K562 (cell line): ENCODE data around the gene IRF6. TPM values are rescaled to one million over a fixed set of nuclear protein-coding genes. Genes with fewer than 3 reads are reported as not detected.

Experiments used
- ATAC-seq: fragments of 200-7000 bp; cut with Tn5 transposase; 3 replicates; pipeline ENCODE4 v1.9.1; 2020; ENCODE audit warnings: moderate library complexity
- BruUV-seq: library from RNA; stranded (reverse); fragments of 400-500 nt; replicated peaks from 2 replicates; lab custom pipeline; 2021; lab: Mats Ljungman, UMichigan
- CTCF ChIA-PET: fragments of 300-600 bp; formaldehyde crosslinking; extraction: SDS; loops from one replicate; lab custom pipeline; 2021; ENCODE audit warnings: low intra/inter-chr PET ratio; lab: Yijun Ruan, JAX
- POLR2A ChIA-PET: fragments of 300-600, 350-650 bp; sonication (Branson Sonifier 250); formaldehyde crosslinking; extraction: SDS; loops from one replicate; lab custom pipeline; 2021; ENCODE audit warnings: antibody characterized with exemption, inconsistent platforms; lab: Yijun Ruan, JAX
- DNase-seq, 4 experiments: peaks; one replicate each; pipeline versions ENCODE4 v3.0.0 to v3.0.0-alpha.2; 2011 to 2018; ENCODE audit warnings: low spot score in 3 of 4, mixed read lengths in 3 of 4; ENCODE audit errors: extremely low read depth in 1 of 4
- FAIRE-seq: peaks from 2 replicates; lab custom pipeline; 2011; peaks lifted over from hg19 to GRCh38; lab: Jason Lieb, UNC
- H2AFZ ChIP-seq: 2 replicates; pipeline ENCODE4 v1.6.0; 2011; ENCODE audit warnings: low read depth, low read length, control low read depth, inconsistent platforms
- H3K27ac ChIP-seq: fragments of 200-600 bp; 3 replicates; pipeline ENCODE4 v1.8.0; 2011; ENCODE audit warnings: low read depth, mild to moderate bottlenecking, control low read depth, inconsistent platforms, low read length, moderate library complexity, mixed read lengths; ENCODE audit errors: extremely low read depth
- H3K27me3 ChIP-seq, 2 experiments: fragments of 300-600 bp in 1 of 2; 2 replicates in 1 of 2; 3 replicates in 1 of 2; pipeline versions ENCODE4 v1.6.0 to v1.8.0; 2011; ENCODE audit warnings: inconsistent platforms in 2 of 2, low read length in 2 of 2, mild to moderate bottlenecking in 1 of 2, mixed read lengths in 1 of 2, moderate library complexity in 1 of 2; ENCODE audit not compliant: control insufficient read depth in 2 of 2, insufficient read depth in 2 of 2
- H3K36me3 ChIP-seq: fragments of 300-600 bp; 3 replicates; pipeline ENCODE4 v1.8.0; 2011; ENCODE audit warnings: mild to moderate bottlenecking, low read length, inconsistent platforms; ENCODE audit not compliant: control insufficient read depth, insufficient read depth
- H3K4me1 ChIP-seq, 2 experiments: fragments of 200-600 bp in 1 of 2; replicated peaks in 1 of 2; 2 replicates in 1 of 2; 3 replicates in 1 of 2; pipeline versions ENCODE4 v1.5.1 to v1.8.0; 2011; ENCODE audit warnings: inconsistent platforms in 2 of 2, low read length in 2 of 2, mild to moderate bottlenecking in 1 of 2, mixed read lengths in 1 of 2, moderate library complexity in 1 of 2; ENCODE audit not compliant: control insufficient read depth in 2 of 2, insufficient read depth in 2 of 2
- H3K4me2 ChIP-seq: 2 replicates; pipeline ENCODE4 v1.6.1; 2011; ENCODE audit warnings: low read length, control low read depth, inconsistent platforms, mixed read lengths; ENCODE audit not compliant: insufficient read depth
- H3K4me3 ChIP-seq: fragments of 200-600 bp; sonication (generic), shearing (Covaris generic); 2 replicates; pipeline ENCODE4 v1.5.1; 2016; ENCODE audit warnings: control low read depth, inconsistent platforms
- H3K79me2 ChIP-seq: fragments of 200-600 bp; 3 replicates; pipeline ENCODE4 v1.8.0; 2011; ENCODE audit warnings: low read length, inconsistent platforms; ENCODE audit not compliant: control insufficient read depth, insufficient read depth
- H3K9ac ChIP-seq, 2 experiments: 2 replicates each; pipeline versions ENCODE4 v1.6.0 to v1.6.1; 2011; ENCODE audit warnings: low read depth in 2 of 2, low read length in 2 of 2, control low read depth in 1 of 2, inconsistent platforms in 1 of 2, mild to moderate bottlenecking in 1 of 2, mixed read lengths in 1 of 2; ENCODE audit not compliant: insufficient read depth in 1 of 2
- H3K9me1 ChIP-seq: one replicate; pipeline ENCODE4 v1.6.0; 2011; ENCODE audit warnings: inconsistent platforms, mild to moderate bottlenecking, low read length, moderate library complexity; ENCODE audit not compliant: control insufficient read depth, insufficient read depth
- H3K9me3 ChIP-seq: replicated peaks from 2 replicates; pipeline ENCODE4 v1.5.1; 2011; ENCODE audit warnings: low read depth, low read length, inconsistent platforms; ENCODE audit not compliant: control insufficient read depth, insufficient read depth
- H4K20me1 ChIP-seq: replicated peaks from 2 replicates; pipeline ENCODE4 v1.6.1; 2011; ENCODE audit warnings: low read length, inconsistent platforms, mixed read lengths; ENCODE audit not compliant: control insufficient read depth, insufficient read depth
- BRD9 ChIP-seq: fragments of 450-650 bp; IDR thresholded peaks from 2 replicates; pipeline ENCODE4 v1.6.1; 2018; ENCODE audit warnings: low read depth; ENCODE audit not compliant: partially characterized antibody
- FOXK2 ChIP-seq, 2 experiments: fragments of 450-650 bp; IDR thresholded peaks in 1 of 2; conservative IDR thresholded peaks in 1 of 2; 2 replicates each; pipeline ENCODE4 v1.6.1; 2016; ENCODE audit warnings: low read depth in 2 of 2, mild to moderate bottlenecking in 1 of 2
- GTF2A2 ChIP-seq: IDR thresholded peaks from 2 replicates; pipeline ENCODE4 v1.6.1; 2016; ENCODE audit warnings: mild to moderate bottlenecking, missing genetic modification characterization, missing compliant biosample characterization
- HDAC2 ChIP-seq: fragments of 450-650 bp; IDR thresholded peaks from 2 replicates; pipeline ENCODE4 v1.6.1; 2016; ENCODE audit warnings: mild to moderate bottlenecking
- JUN ChIP-seq, 2 experiments: sonication (generic) in 1 of 2; formaldehyde crosslinking in 1 of 2; IDR thresholded peaks; 2 replicates each; pipeline versions ENCODE4 v1.6.1 to v1.8.0; 2012 to 2022; ENCODE audit warnings: borderline replicate concordance in 2 of 2, mild to moderate bottlenecking in 2 of 2, improper control_type of control experiment in 1 of 2, low read depth in 1 of 2, low read length in 1 of 2, missing genetic modification reagents in 1 of 2
- MBD2 ChIP-seq: sonication (generic); IDR thresholded peaks from 2 replicates; pipeline ENCODE4 v1.6.1; 2016; ENCODE audit warnings: low read depth, borderline replicate concordance
- NCOA2 ChIP-seq, 2 experiments: fragments of 450-650 bp; IDR thresholded peaks; 2 replicates each; pipeline ENCODE4 v1.6.1; 2018; ENCODE audit warnings: mild to moderate bottlenecking in 2 of 2, moderate library complexity in 1 of 2; ENCODE audit not compliant: partially characterized antibody in 2 of 2
- ZBTB17 ChIP-seq: fragments of 450-650 bp; formaldehyde crosslinking; IDR thresholded peaks from 2 replicates; pipeline ENCODE4 v1.4.0; 2020; ENCODE audit warnings: mild to moderate bottlenecking
- ZKSCAN1 ChIP-seq: fragments of 150-350 bp; IDR thresholded peaks from 2 replicates; pipeline ENCODE4 v1.6.1; 2016; ENCODE audit warnings: low read depth, low read length
- ZNF75A ChIP-seq: fragments of 450-650 bp; formaldehyde crosslinking; IDR thresholded peaks from 2 replicates; pipeline ENCODE4 v1.4.0; 2020; ENCODE audit warnings: mild to moderate bottlenecking
- WGBS: fragments of 100-300 bp; shearing (Covaris generic); methylation state at CpG from one replicate; pipeline ENCODE4 v1.1.6; 2016; ENCODE audit warnings: low coverage, mixed read lengths; ENCODE audit not compliant: insufficient coverage; ENCODE audit errors: missing lambda C conversion rate; 5-methylcytosine and 5-hydroxymethylcytosine counted together
- in situ Hi-C: fragments of 300-500 bp; cut with MboI; formaldehyde crosslinking; loops from 4 replicates; pipeline ENCODE4 v1.15.0; 2018; ENCODE audit warnings: inconsistent platforms, mixed read lengths
- intact Hi-C: fragments of 100-400 bp; cut with micrococcal nuclease; formaldehyde crosslinking; loops from 2 replicates; pipeline ENCODE4 v1.14.2; 2022
- polyA plus RNA-seq, 8 experiments: library from polyadenylated mRNA; depleted of rRNA in 4 of 8; stranded (reverse) in 5 of 8; unstranded in 3 of 8; fragments of >200 nt; fragmentation: Nextera tagmentation in 2 of 8; fragmentation: Illumina TruSeq in 1 of 8; extraction: Ambion mirVana in 2 of 8; extraction: Trizol in 1 of 8; gene quantifications; 2 replicates each; pipeline versions ENCODE4 v1.2.1 to v1.2.3, GENCODE V29; 2011 to 2014; ENCODE audit warnings: inconsistent platforms in 1 of 8, missing spikeins in 1 of 8
- total RNA-seq, 7 experiments: library from RNA; depleted of rRNA in 6 of 7; stranded (reverse); fragments of >200 nt in 6 of 7; fragmentation: Illumina TruSeq in 2 of 7; extraction: Trizol in 2 of 7; gene quantifications; 2 replicates each; pipeline versions ENCODE4 v1.2.1 to v1.2.3, GENCODE V29; 2011 to 2021; ENCODE audit warnings: low replicate concordance in 1 of 7
- TF ChIP-seq, protein P1 (sequence below), 3 experiments: fragments of 200-800 bp in 1 of 3; sonication (Bioruptor generic) in 1 of 3; sonication (generic) in 1 of 3; formaldehyde crosslinking in 1 of 3; IDR thresholded peaks; 2 replicates each; pipeline versions ENCODE4 v1.6.1 to v1.8.0; 2016 to 2022; ENCODE audit warnings: mild to moderate bottlenecking in 2 of 3, missing compliant biosample characterization in 2 of 3, missing genetic modification characterization in 2 of 3, missing genetic modification reagents in 1 of 3
- TF ChIP-seq, protein P2 (sequence below): IDR thresholded peaks from 2 replicates; pipeline ENCODE4 v1.6.1; 2011; ENCODE audit warnings: borderline replicate concordance, low read depth, mild to moderate bottlenecking, moderate library complexity, low read length; ENCODE audit not compliant: insufficient read depth, poor library complexity, severe bottlenecking
- TF ChIP-seq, protein P3 (sequence below): sonication (generic); IDR thresholded peaks from 2 replicates; pipeline ENCODE4 v1.6.1; 2016
- TF ChIP-seq, protein P4 (sequence below), 2 experiments: fragments of 450-650 bp; IDR thresholded peaks; 2 replicates each; pipeline ENCODE4 v1.6.1; 2016

Gene IRF6
- total and polyA plus RNA-seq, 9 of the 15 experiments (the other 6 are each of a cell fraction or from before 2014, with no cell fraction given) = 0.03 to 0.65 (median 0.17) TPM

DNA sequence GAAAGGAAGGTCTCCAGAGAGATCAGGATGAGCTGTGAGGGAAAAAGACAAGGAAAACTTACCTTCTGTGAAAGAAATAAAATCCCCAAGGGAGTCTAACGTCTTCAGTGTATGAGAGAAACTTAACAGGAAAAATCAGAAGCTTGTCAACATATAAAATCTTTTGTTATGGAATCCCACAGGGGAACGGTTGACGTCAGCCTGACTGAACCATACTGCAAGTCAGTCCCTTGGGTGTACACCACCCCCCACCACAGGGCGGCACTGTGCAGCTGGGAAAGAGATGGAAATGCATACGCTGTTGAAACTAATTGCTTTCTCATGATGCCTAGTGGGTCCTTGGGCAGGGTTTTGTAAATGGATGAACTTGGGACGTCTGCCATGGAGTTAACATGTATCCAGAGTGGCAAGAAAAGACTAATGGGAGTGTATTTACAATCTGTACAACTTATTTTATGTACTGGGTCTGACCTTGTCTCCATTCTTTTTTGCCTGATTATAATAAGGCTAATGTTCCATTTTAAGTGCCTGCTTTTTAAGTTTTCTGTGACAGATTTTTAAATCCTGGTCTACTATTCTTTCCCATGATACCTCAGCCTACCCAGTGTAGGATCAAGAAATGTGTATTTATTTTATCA, 44.5 kb upstream of the IRF6 start:
- Histone ChIP-seq H3K9me3 (no peaks in the 10 kb centered on the region), H3K9ac (no peak overlapping the region), H3K4me3 (no peak overlapping the region), H3K36me3 (peaks cover 85% of the 10 kb centered on the region), H4K20me1 (no peaks in the 10 kb centered on the region), H3K79me2 (no peaks in the 10 kb centered on the region; the same call in 2 of the 3 replicates), H3K9me1 (no peaks in the 10 kb centered on the region), H3K4me2 (no peak overlapping the region), H3K27me3 (no peaks in the 10 kb centered on the region), H3K4me1 (no peaks in the 10 kb centered on the region), H3K27ac (no peak overlapping the region), H2AFZ (no peak overlapping the region)
- BruUV-seq = no TSS peak
- CTCF ChIA-PET = interaction anchor here (0.8 to 1.9 kb wide), 2 partner anchors 10 to 139 kb away, joined by 4 to 22 read pairs; no protein-coding TSS in a partner anchor
- ATAC-seq = peak; percentile 98
- WGBS = 41% methylated on average over 6 of the region's 6 CpGs
- in situ Hi-C loops = loop anchor here (10.0 to 25.0 kb wide), 2 partner anchors 464 to 1287 kb away; partner anchors contain the start of gene KCNH1
- intact Hi-C loops = no loop called here
- FAIRE-seq = peak; percentile 91
- POLR2A ChIA-PET = interaction anchor here (0.9 to 1.2 kb wide), 3 partner anchors 10 to 43 kb away, joined by 3 to 4 read pairs (median 3); no protein-coding TSS in a partner anchor
- DNase-seq = peak; percentile 68 to 79 (median 73)
- TF ChIP-seq HDAC2 (no peak), ZBTB17 (CRISPR knock-in tag) (no peak), MBD2 (no peak), ZKSCAN1 (no peak), FOXK2 (conservative IDR thresholded peaks at IDR 0.05 in 1 of 2, IDR thresholded peaks at IDR 0.05 in 1 of 2; ENCODE audit: low read depth in 2 of 2) (no peak), ZNF75A (CRISPR knock-in tag) (no peak), NCOA2 (IDR thresholded peaks at IDR 0.05; ENCODE audit: partially characterized antibody in 2 of 2) (no peak), GTF2A2 (tag) (no peak), JUN (IDR thresholded peaks at IDR 0.05; ENCODE audit: borderline replicate concordance, low read depth, low read length) (no peak), JUN (CRISPR knock-in tag; IDR thresholded peaks at IDR 0.05; ENCODE audit: borderline replicate concordance) (no peak), BRD9 (no peak)
- TF ChIP-seq, protein P1, sequence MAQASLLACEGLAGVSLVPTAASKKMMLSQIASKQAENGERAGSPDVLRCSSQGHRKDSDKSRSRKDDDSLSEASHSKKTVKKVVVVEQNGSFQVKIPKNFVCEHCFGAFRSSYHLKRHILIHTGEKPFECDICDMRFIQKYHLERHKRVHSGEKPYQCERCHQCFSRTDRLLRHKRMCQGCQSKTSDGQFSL (CRISPR knock-in tag; IDR thresholded peaks at IDR 0.05) = peak; percentile 73; the same call in 1 of the 2 replicates
- TF ChIP-seq, protein P1 (tag; IDR thresholded peaks at IDR 0.05) = no peak; a peak in 1 of 4 replicates
- TF ChIP-seq, protein P2, sequence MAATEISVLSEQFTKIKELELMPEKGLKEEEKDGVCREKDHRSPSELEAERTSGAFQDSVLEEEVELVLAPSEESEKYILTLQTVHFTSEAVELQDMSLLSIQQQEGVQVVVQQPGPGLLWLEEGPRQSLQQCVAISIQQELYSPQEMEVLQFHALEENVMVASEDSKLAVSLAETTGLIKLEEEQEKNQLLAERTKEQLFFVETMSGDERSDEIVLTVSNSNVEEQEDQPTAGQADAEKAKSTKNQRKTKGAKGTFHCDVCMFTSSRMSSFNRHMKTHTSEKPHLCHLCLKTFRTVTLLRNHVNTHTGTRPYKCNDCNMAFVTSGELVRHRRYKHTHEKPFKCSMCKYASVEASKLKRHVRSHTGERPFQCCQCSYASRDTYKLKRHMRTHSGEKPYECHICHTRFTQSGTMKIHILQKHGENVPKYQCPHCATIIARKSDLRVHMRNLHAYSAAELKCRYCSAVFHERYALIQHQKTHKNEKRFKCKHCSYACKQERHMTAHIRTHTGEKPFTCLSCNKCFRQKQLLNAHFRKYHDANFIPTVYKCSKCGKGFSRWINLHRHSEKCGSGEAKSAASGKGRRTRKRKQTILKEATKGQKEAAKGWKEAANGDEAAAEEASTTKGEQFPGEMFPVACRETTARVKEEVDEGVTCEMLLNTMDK = peak; percentile 60
- TF ChIP-seq, protein P3, sequence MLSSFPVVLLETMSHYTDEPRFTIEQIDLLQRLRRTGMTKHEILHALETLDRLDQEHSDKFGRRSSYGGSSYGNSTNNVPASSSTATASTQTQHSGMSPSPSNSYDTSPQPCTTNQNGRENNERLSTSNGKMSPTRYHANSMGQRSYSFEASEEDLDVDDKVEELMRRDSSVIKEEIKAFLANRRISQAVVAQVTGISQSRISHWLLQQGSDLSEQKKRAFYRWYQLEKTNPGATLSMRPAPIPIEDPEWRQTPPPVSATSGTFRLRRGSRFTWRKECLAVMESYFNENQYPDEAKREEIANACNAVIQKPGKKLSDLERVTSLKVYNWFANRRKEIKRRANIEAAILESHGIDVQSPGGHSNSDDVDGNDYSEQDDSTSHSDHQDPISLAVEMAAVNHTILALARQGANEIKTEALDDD = no peak
- TF ChIP-seq, protein P4, sequence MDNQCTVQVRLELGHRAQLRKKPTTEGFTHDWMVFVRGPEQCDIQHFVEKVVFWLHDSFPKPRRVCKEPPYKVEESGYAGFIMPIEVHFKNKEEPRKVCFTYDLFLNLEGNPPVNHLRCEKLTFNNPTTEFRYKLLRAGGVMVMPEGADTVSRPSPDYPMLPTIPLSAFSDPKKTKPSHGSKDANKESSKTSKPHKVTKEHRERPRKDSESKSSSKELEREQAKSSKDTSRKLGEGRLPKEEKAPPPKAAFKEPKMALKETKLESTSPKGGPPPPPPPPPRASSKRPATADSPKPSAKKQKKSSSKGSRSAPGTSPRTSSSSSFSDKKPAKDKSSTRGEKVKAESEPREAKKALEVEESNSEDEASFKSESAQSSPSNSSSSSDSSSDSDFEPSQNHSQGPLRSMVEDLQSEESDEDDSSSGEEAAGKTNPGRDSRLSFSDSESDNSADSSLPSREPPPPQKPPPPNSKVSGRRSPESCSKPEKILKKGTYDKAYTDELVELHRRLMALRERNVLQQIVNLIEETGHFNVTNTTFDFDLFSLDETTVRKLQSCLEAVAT (IDR thresholded peaks at IDR 0.05) = no peak
